ENCODE results near the gene PLOD3.
"Not testable (repeated sequence)": the region's sequence is repeated elsewhere in the genome, so short reads cannot be mapped to it uniquely, and the experiment has no call there.

PLOD3 gene

DNA sequence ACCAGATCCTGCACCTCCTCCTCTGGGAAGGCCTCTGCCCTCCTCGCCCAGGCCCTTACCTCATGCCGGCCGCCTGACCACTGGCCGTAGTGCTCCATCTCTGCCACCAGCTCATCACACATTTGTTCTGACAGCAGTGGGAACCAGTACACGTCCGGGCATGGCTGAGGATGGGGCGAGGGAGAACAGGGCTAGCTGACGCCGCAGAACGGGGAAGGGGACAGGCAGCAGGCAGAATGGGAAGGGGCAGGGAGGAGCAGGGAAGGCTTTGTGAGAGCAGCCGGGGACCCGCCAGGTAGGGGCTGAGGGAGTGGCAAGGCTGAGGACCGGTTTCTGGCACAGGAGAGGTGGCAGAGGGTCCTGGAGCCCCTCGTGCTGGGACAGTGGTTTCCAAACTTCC lies 8.6 kb downstream of the PLOD3 start:
- DNase-seq = no peak

DNA sequence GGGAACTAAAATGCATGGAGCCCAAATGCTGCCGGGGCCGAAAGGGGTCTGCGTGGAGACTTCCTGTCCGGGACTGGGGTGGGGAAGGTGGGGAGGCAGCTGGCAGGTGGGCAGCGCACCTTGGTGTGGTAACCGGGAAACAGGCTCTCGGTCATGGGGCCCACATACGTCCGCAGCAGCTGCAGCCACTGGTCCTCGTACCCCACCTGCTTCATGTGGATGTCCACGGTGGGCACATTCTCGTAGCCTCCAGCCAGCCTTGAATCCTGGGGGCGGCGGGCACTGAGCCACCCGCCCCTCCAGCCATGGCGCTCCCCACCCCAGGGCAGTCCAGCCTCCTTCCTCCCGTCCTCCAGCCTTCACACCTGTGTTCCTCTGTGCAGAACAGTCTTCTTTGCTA lies 9.9 kb downstream of the PLOD3 start:
- no peak for DNase-seq

DNA sequence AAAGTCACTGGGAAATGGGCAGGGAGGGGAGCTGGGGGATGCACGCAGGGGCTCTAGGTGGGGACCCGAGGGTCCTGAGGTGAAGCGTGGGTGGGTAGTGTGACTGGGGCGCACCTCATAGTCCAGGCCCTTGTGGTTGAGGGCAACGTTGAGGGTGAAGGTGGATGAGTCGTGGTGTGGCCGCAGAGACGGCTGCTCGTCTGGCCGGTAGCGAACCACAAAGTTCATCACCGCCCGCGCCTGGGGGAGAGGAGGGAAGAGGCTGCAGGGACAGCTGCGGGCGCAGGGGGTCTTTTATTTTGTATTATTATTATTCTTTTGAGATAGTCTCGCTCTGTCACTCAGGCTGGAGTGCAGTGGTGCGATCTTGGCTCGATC lies 10.7 kb downstream of the PLOD3 start:
- DNase-seq = no peak

DNA sequence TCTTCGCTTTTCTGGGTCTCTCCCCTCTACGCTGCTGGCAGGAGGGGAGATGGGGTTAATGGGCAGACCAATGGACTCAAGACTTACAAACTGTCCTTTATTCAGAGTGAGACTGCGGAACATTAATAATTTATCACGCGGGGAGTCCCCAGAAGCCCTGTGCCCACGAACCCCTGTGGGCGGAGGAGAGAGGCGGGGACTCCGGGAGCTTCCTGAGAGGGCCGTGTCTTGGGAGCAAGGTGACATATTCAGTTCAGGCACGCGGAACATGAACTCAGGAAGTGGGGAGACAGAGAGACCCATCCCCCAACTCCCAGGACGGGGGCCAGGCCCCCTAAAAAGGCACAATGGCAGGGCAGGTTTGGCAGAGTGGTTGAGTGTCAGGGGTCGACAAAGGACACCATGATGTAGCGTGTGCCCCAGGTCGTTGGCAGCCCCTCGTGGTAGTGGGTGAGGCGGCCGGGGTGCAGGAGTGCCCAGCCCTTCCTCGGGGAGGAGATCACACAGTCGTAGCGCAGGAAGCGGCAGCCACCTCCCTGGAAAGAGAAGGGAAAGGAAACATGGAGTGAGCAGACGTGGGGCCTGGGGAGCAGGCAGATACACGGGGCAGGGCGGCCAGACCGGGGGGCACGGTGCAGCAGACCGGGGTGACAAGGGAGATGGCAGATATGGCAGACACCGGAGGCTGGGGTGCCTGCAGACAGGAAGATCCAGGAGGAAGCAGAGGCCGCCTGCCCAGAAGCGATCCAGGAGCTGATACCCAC lies 11.3 kb downstream of the PLOD3 start:
- no peak for DNase-seq

DNA sequence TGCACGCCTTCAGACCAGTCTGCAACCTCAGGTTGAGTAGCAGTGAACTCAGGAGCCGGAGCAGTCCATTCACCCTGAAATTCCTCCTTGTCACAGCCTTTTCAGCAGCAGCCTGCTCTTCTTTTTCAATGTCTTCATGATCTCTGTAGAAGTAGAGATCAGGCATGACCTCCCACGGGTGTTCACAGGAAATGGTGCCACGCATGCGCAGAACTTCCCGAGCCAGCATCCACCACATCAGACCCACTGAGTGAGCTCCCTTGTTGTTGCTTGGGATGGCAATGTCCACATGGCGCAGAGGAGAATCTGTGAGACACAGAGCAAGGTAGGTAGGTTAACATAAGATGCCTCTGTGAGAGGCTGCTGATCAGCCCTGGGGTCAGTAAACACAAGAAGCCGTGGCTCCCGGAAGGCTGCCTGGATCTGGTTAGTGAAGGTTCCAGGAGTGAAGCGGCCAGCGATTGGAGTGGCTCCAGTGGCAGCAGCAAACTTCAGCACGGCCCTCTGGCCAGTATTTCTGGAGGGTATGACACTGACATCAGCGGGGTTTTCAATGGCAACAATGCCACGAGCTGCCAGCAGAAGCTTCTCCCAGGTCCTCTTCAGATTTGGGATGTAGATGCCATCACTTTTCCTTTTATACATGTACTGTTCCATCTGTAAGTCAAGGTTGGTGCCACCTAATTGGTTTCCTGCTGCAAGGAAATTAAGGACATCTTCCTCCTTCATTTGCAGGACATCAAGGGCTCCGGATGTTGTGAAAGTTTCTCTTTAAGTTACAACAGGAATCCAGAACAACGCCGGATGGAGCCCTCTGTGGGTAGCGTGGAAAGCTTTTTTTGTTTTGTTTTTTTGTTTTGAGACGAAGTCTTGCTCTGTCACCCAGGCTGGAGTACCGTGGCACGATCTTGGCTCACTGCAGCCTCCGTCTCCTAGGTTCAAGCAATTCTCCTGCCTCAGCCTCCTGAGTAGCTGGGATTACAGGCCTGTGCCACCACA lies 13.3 kb downstream of the PLOD3 start:
- DNase-seq = not testable (repeated sequence)

DNA sequence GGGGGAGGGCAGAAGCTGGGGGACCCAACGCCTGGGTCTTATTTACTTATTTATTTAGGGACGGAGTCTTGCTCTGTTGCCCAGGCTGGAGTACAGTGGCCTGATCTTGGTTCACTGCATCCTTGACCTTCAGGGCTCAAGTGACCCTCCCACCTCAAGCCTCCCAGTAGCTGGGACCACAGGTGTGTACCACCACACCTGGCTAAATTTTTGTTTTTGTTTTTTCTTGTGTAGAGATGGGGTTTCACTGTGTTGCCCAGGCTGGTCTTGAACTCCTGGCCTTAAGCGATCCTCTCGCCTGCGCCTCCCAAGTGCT lies 14.8 kb downstream of the PLOD3 start:
- DNase-seq = no peak

DNA sequence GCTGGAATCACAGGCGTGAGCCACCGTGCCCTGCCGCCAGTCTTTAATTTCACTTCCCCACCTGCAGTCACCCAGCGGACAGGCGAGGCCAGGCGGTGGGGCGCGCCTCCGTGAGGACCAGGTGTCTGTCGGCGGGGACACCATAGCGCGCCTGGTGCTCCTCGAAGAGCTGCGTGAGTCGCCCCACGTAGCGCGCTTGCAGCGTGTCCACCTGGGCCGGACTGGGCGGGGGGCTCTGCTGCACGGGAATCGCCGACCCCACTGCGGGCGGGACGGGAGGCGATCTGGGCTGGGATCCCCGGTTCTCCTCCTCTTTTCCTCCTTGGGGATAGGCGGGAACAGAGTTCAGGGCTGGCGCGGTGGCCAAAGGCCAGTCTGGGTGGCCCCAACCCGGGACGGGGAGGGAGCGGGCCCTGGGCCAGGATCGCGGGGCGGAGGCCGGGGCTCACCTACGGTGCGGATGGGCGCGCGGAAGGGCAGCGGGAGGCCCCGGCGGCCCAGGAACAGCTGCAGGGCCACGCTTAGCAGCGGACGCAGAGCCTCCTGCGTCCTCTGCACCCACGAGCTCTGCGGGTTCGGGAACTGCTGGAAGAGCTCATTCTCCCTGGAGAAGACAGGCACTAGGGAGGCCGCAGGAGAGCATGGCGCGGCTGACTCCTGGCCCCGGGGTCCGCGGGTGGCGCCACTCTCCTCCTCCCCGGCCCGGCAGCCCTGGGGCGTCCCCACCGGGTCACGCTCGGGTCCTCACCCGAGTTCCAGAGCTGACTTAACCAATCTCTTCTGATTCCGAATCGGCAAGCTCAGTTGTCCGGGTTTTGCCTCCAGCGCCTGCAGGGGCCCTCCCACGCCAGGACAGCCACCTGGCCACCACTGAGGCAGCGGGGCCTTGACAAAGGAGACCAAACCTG lies 15.4 kb downstream of the PLOD3 start:
- DNase-seq = no peak

DNA sequence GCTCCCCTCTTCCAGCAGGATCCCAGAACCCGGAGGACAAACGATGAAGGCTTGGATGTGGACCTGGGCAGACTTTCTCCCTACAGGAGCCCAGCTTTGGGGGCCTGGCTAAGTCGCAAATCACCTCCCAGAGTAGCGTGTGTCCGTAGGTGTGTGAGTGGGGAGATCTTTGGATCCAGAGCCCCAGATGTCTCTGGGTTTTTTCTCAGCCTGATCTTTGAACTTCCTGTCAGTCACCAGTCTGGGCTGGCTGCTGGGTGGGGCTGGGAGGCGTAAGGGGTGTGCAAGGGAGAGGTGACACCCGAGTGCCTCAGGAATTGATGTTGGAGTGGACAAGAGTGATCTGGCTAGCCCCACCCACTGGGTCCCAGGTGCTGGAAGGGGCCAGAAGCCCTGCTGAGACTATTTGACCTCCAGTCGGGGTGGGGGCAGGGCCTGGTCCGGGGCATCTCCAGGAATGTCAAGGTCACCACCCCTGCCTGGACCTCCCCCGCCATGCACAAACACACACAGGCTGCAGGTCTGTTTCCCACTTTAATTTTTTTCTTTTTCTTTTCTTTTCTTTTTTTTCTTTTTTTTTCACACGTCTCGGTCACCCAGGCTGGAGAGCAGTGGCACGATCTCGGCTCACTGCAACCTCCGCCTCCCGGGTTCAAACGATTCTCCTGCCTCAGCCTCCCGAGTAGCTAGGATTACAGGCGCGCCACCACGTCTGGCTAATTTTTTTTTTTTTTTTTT lies 16.4 kb downstream of the PLOD3 start, which contains the start of gene MOGAT3:
Gene MOGAT3, minus strand, starts transcription at position 175 of the 738 bp plus-strand sequence. CDS start 182 bp downstream, outside the sequence.
- DNase-seq = no peak

DNA sequence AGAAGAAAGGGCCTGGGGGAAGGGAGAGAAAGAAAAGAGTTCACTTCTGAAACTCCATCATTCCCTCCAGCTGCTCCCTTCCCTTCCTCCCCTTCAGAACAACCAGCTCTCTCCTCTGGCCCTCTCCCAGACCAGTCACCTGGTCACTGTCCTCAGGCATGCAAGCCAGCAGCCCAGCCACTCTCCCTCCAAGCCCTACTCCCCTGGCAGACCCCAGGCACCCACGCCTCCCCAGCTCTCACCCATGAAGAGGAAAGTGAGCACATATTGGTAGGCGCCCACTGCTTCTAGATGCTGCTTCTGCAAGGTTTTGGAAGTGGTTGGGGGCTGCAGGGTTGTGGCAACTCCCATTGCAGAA lies 16.9 kb downstream of the PLOD3 start:
- DNase-seq = no peak

DNA sequence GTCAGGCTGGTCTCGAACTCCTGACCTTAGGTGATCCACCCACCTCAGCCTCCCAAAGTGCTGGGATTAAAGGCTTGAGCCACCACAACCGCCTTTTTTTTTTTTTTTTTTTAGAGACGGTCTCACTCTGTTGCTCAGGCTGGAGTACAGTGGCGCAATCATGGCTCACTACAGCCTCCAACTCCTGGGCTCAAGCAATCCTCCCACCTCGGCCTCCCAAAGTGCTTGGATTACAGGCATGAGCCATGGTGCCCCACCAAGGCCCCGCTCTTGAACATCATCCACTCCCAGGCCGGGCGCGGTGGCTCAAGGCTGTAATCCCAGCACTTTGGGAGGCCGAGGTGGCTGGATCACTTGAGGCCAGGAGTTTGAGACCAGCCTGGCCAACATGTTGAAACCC lies 17.9 kb downstream of the PLOD3 start:
- DNase-seq = not testable (repeated sequence)

DNA sequence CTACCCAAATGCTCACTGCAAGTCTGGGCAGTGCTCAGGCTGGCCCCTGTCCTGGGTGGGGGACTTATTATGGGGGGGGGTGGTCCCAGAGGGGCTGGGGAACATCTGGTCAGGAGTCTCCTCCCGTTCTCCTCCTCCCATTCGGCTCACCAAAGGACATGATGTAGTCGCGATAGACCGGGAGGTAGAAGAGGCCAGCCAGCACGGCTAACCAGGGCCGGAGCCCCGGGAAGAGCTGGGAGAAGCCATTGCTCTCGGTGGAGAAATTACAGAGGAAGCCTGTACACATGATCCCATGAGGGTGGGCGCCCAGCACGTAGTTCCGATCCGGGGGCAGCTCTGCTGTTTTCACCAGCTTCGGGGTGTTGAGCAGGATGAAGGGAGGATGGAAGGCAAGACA lies 18.9 kb downstream of the PLOD3 start:
- DNase-seq = no peak

DNA sequence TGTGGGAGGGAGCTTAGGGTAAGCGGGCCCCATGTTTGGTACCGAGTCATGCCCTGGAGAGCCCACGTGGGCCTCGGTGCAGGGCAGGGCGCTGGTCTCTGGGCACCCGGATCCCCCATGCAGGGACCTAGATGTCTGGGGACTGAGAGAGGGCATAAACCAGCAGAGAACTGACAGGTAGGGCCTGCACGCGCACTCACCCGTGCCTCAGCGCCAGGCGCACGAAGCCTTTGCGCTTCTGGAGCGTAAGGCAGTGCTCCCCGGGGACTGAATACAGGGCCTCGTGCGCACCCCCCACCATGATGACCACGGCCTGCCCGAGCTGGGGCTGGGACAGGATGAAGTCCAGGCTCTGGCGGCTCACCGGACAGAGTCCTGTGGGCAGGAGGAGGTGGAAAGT lies 19.4 kb downstream of the PLOD3 start:
- DNase-seq = no peak

DNA sequence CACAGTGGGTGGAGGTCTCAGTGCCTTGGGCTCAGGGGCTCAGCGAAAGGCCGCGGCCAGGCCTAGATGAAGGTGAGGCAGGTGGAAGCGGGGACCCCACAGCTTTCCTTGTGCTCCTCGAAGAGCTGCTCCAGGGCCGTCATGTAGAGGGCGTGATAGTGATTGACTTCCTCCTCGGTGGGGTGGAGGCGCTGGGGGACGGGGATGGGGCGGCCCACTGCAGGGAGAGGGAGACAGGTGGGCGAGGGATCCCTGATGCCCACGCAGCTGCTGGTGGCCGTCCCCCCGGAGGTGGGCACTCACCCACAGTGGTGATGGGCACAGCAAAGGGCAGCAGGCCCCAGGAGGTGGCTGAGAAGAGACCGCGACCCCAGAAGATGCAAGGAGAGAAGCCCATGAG lies 21.5 kb downstream of the PLOD3 start:
- no peak for DNase-seq

DNA sequence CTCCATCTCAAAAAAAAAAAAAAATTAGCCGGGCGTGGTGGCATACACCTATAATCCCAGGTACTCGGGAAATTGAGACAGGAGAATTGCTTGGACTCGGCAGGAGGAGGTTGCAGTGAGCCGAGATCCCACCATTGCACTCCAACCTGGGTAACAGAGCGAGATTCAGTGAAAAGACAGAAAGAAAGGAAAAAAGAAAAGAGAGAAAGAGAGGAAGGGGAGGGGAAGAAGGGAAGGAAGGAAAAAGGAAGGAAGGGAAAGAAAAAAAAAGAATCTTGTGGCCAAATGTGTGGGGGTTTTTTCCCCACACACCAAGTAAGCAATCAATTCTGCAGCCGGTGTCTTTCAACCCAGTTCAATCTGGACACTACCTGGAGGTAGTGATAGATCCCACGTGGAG lies 28.3 kb downstream of the PLOD3 start:
- no peak for DNase-seq

DNA sequence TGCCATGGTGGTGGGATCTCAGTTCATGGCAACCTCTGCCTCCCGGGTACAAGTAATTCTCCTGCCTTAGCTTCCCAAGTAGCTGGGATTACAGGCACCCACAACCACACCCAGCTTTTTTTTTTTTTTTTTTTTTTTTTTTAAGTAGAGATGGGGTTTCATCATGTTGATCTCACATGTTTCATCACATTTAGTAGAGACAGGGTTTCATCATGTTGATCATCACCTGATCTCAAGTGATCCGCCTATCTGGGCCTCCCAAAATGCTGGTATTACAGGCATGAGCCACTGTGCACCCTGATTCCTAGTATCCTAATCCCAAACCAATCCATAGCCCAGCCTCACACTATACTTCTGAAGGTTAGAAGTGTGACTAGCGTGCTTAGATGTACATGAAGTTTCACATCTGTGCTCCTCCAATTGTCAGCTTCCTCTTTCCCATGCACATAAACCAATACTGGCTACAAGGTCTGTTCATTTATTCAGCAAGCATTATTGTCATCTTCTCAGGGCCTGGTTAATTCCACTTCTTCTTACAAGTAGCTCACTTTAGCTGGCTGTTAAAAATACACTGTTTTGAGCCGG lies 30.4 kb downstream of the PLOD3 start:
- DNase-seq = no peak

DNA sequence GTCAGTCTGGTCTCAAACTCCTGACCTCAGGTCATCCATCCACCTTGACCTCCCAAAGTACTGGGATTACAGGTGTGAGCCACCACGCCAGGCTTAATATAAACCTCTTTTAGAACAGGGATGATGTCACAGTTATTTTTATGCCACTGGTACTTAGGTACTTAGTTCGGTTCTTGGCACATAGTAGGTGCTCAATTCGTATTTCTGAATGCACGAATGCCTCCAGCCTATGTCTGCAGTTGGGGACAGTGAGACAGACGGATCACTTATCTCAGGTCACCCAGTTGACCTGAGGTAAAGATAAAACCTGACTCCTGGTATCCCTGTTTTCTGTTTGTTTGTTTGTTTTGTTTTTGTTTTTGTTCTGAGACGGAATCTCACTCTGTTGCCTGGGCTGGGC lies 31.2 kb downstream of the PLOD3 start:
- DNase-seq = no peak

DNA sequence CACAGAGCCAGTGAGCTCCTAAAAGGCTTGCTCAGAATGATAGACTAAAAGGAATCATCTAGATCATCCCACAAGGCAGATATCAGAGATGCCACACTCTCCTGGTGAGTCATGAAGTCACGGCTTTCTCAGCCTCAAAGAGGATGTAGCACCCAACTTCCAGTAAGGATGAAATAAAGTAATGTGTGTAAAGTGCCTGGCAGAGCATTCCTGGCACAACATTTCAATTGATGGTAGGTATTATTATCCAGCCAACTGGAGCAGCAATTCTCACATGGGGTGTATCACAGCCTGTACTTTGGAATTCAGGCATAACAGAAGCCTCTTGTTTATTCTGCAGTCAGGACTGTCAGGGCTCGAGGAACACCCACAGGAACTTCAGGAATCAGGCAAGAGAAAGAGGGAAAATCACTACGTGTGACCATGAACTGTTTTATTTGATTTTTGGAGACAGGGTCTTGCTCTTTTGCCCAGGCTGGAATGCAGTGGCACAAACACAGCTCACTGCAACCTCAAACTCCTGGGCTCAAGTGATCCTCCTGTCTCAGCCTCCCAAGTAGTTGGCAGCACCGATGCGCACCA lies 32.0 kb downstream of the PLOD3 start:
- DNase-seq = no peak

DNA sequence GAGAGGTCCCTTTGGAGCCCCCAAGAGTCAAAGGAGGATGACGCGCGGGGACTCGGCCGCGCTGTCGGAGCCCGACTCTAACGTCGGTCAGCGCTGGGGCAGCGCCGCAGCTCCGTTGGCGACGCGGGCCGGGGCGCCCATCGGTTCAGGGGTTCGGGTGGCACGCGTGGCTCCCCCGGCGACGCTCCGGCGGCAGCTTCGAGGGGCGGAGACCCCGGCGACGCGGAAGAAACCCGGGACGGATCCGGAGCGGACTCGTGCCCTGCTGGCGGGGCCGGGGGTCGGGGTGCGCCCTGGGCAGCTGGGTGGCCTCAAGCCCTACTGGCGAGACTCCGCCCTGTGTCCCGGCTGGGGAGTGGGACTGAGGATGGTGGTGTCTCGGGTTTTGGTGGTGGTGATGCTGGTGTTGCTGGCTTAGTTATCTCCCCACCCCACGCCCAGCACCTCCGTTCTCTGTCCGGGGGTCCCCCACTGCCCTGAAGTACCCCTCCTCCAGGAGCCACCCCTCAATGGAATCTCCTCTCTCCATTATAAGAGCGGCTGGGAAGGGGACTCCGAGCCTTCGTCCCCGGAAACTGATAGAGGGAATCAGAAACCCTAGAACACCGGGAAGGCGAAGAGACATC lies 37.1 kb downstream of the PLOD3 start, which contains the start of gene NAT16:
Gene NAT16, minus strand, starts transcription at position 164 of the 626 bp plus-strand sequence. CDS start 5,486 bp downstream, outside the sequence.
- DNase-seq = no peak

DNA sequence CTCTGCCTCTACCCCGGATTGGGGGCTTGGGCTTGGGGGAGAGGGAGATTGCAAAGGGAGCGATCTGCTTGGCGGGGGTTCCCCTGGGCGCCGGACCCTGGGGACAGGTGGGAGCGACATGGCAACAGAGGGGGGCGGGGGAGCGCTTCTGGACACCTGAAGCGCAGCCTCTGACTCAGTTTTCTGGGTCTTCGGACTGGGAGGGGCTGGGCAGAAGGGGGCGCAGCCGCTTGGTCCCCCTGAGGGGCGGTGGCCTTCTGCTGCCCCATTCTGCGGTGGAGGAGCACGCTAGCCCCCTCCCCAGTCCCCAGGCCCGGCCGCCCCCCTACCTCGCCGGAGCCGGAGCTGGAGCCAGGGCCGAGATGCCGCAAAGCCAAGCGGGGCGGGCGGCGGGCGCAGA lies 37.7 kb downstream of the PLOD3 start:
- no peak for DNase-seq

DNA sequence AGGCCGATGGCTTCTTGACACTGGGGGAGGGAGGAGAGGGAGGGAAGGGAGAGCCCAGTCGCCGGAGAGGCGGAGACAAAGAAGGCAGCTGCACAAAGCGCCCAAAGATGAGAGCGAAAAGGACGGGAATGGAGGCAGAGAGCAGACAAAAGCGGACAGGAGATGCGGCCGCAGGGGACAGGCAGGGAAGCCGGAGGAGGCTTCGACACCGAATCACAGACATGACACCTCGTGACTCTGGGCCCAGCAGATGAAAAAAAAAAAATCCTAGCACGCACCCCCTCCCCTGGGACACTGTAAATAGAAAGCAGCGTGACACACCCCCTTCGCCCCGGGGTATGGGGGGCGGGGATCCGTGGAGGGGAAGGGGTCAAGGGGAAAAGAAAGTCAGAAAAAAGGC lies 38.3 kb downstream of the PLOD3 start:
- DNase-seq = no peak

DNA sequence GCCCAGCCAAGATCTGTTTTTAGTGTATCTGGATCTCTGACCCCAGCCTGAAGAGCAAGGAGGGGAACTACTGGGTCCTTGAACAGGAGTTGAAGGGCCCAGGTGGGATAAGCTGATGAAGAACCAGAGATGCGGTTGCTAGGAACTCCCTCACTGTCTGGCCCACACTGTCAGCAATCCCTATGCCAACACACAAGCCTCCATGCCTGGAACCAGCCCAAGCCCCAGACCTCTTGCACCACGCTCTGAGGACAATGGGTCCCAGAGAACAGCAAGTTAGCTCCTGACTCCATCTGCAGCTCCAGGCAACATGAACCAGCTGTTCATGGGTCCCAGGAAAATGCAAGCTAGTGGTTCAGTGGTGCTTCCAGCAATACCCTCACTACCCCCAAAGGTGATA lies 39.7 kb downstream of the PLOD3 start:
- no peak for DNase-seq

Measured in stimulated activated CD8-positive, alpha-beta memory T cell treated with anti-CD3 and anti-CD28 coated beads, Interleukin-4, amount 100 ng/mL, for 48 hours (primary cell).